ENCODE data around the gene CDH13.

Gene CDH13

GRCh38 chr16:83348991-83349390, 722.2 kb downstream of the CDH13 start:
- DNase-seq (ENCODE audit: low read depth in 3 of 3): no peak

GRCh38 chr16:83350481-83350880, 723.7 kb downstream of the CDH13 start:
- no peak for DNase-seq (ENCODE audit: low read depth in 3 of 3)

GRCh38 chr16:83351846-83352245, 725.1 kb downstream of the CDH13 start:
- DNase-seq (ENCODE audit: low read depth in 3 of 3): no peak

- no peak for DNase-seq (ENCODE audit: low read depth in 3 of 3)
Observed at GRCh38 chr16:83353241-83353640, 726.5 kb downstream of the CDH13 start.

GRCh38 chr16:83354015-83354414, 727.2 kb downstream of the CDH13 start:
- no peak for DNase-seq (ENCODE audit: low read depth in 3 of 3)

DNA sequence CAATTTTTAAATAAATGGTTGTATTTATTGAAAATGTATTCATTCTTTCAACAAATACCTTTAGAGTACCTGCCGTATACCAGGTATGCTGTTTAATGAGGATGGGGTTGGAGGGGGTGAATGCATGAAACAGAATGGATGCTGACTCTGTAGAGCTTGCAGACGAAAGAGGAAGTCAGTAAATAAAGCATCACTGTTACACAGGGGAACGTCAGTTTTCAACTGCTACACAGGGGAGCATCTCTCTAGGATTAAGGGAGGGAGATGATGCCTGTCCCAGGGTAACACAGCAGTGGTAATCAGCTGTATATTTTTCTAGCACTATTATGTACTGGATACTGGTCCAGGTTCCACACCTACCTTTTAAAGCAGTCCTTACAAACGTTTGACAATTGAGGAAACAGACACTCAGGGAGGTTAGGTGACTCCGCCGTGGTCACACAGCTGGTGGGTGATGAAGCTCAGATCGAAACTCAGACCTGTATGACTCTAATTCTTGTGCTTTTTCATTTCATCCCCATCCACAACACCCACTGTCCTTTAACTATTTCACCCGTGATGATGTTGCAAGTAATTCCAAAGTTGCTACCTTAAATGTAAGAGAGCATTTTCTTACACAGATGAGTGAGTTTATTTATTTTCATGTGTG, 728.9 kb downstream of the CDH13 start:
- DNase-seq (ENCODE audit: low read depth in 3 of 3): no peak

DNA sequence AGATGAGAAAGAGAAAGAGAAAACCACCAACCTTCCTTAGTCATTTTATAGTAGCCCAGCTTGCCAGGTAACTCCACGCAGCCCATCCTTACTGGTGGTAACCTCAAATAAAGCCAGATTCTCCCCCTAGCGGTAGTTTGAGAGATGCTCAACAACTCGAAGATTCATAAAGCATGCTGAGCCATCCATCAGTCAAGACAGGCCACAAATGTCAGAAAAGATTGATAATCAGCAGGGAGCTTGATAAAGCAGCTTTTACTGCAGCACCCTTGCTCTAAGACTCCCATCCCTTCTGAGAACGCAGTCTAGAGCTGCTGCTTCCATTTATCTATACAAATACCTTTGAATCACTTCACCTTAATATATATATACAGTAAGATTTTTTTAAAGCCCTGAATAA, 729.5 kb downstream of the CDH13 start:
- no peak for DNase-seq (ENCODE audit: low read depth in 3 of 3)

DNA sequence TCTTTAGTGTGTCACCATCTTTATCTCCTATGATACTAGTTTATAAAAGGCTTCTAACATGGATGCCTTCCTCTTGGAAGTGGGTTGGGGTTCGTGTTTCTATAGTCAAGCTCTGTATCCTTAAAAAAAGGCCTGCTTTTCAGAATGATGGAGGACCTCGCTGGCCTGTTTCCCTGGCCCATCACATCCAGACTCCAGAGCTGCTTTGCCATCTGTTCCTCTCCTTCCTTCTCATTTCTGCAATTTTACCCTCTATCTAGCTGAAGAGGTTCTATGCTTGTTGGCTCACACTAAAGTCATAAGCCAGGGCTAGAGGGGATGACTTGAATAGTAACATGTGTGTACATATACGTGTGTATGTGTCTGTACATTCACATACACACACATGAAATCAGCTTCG, 730.2 kb downstream of the CDH13 start:
- no peak for DNase-seq (ENCODE audit: low read depth in 3 of 3)

DNA sequence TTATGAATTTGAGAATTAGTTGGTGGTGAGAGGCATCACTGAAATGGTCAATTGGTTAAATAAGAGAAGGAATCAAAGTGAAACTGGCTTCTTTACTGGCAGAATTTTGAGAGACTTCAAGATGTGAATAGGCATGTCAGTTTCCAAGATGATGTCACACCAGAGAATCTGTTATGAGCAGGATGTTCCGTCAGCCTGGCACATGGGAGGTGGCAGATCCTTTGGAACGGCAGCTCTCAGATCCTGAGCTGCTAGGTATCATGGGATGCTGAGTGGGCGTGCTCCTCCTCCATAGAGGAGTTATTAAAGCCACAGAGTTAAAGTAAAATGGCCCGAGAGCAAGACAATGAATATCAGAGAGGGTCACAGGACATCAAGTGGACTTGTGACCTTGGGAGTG, 736.8 kb downstream of the CDH13 start:
- DNase-seq (ENCODE audit: low read depth in 3 of 3): no peak

GRCh38 chr16:83365166-83365565, 738.4 kb downstream of the CDH13 start:
- no peak for DNase-seq (ENCODE audit: low read depth in 3 of 3)

DNA sequence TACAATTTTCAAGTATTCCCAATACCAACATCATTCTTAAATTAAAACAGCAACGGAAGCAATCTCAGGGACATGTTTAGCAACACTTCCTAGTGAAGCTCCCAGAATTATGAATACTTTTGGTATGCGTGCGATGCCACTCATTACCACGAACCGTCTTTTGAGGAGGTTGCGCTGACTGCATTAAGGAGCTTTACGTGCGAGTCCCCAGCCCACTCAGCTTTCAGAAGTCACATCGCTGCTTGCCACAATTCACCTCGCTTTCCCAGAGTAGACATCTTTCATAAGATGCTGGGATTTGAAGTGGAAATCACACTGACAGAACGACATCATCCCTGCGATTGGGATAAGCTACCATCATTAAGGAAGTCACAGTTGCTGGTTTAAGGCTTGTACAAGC, 739.5 kb downstream of the CDH13 start:
- DNase-seq (ENCODE audit: low read depth in 3 of 3): no peak

DNA sequence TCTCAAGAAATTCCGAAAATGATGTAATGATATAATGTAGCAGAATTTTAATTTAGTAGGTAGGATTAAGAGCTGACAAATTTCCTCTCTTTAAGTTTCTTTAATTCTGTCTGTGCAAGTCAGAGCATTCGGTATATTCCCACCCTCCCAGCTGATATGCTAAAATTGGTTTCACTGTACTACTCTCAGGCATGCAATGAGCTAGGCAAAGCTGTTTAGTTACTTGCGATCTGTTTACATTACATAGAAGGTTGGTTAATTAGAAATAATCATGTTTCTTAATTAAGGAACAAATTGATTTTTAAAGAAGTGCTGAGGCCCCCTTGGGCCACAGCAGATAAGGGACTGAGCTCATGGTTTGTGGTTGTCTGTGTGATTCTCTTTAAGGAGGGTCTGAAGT, 748.2 kb downstream of the CDH13 start:
- DNase-seq (ENCODE audit: low read depth in 3 of 3): no peak

DNA sequence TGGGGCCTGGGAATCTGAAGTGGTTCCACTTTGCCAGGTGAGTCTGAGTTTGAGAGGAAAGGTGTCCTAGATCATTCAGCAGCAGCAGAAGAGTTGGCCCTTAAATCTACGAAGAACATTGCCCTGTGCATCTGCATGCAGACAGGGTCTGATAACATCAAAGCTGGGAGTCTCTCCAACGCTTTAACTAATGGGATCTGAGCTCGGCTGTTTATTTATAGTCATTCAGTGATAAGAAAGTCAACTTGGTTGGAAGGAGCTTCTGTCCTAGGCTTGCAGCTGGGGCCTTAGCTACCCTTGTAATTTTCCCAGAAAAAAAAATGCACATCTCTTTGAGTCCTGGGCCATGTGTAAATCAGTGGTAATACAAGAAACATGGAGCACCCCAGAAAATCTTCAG, 763.0 kb downstream of the CDH13 start:
- no peak for DNase-seq (ENCODE audit: low read depth in 3 of 3)

DNA sequence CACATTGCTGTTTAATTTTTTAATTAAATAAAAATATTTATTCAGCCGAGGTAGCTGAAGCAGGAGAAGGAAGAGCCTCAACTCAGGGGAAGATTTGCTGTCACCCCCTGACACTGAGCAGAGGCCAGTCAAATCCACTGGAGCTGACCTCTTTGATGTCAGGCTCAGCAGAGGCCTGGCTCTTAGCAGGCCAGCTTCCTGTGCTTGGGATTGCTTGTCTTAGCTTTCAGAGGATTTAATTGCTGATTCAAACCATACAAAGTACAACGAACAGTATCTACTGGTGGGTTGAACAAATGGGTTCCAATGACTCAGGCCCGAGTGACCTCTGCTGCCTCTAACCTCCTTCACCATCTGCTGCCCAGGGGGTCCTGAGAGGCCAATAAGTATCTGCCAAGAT, 764.0 kb downstream of the CDH13 start:
- no peak for DNase-seq (ENCODE audit: low read depth in 3 of 3)

DNA sequence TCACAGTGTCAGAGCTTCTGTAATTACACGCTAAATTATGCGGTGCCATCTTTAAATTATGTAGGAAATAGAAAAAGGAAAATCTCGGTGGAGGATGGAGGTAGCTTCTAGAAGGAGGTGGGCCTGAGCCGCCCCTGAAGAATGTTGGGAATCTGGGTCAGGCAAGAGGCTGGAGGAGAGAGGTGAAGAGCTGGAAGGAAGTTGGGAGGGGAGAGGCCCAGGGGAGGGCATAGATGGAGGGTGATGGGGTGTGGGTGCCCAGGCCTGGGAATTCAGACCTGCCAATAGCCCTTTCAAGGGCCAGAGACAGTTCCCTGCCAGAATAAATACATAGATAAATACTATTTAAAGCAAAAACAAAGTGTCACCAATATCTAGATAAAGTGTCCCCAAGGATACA, 766.0 kb downstream of the CDH13 start:
- DNase-seq (ENCODE audit: low read depth in 3 of 3): no peak

- DNase-seq (ENCODE audit: low read depth in 3 of 3): no peak
Observed at GRCh38 chr16:83393196-83393981, 766.6 kb downstream of the CDH13 start.

DNA sequence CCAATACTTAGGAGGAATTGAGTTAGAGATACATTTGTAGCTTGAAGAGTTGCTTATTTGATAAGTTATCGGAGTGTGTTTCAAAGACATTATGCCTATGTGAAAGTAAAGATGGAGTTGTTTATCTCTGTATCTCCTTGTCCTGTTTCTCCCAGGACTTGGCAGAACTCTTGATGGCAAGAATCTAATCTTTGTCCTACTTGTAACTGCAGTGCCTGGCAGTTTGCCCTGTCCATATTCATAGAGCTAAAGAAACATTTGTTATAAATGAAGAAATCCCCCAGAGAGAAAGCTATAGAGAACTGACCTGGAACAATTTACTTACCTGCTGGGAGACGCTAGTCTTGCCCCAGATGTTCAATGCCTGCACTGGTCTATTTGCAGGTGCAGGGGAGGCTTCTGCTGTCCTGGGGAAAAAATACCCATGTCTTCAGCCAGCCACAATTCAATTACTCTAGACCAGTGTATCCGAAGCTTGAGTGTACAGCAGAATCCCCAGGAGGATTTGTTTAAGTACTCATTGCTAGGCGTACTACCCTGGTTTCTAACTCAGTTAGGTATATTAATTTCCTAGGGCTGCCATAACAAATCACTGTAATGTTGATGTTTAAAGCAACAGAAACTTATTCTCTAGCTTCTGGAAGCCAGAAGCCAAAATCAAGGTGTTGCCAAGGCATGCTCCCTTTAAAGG, 771.0 kb downstream of the CDH13 start:
- no peak for DNase-seq (ENCODE audit: low read depth in 3 of 3)

- no peak for DNase-seq (ENCODE audit: low read depth in 3 of 3)
Observed at GRCh38 chr16:83400234-83400633, 773.5 kb downstream of the CDH13 start.

DNA sequence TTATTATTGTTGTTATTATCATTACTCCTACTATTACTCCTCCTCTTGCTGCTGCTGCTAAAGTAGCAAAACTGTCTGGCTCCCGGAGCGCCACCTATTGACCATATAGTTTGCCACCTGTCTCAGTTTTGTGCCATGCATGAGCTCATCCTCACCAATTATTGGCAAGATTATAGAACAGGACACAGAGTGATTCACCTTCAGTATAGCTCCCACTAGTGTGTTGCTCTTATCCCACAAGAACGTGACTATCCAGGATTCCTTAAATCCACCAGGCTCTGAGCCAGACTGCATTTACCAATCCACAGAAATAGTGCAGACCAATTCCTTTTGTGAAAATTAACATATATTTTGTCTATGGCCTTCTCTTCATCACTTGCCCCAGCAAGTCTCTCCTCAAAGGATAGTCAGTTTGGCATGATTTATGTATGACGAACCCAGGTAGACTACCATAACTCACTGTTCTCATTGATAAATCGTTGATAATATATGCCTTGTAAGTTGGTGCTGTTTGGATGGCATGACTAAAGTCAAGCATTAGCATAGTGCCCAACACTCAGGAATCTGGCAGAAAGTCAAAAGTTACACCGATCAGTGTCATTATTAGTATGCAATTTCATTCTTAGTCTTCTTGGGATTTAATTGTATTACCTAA, 775.5 kb downstream of the CDH13 start:
- no peak for DNase-seq (ENCODE audit: low read depth in 3 of 3)

GRCh38 chr16:83402967-83403366, 776.2 kb downstream of the CDH13 start:
- DNase-seq (ENCODE audit: low read depth in 3 of 3): no peak

- no peak for DNase-seq (ENCODE audit: low read depth in 3 of 3)
Observed at GRCh38 chr16:83403761-83404160, 777.0 kb downstream of the CDH13 start.

DNA sequence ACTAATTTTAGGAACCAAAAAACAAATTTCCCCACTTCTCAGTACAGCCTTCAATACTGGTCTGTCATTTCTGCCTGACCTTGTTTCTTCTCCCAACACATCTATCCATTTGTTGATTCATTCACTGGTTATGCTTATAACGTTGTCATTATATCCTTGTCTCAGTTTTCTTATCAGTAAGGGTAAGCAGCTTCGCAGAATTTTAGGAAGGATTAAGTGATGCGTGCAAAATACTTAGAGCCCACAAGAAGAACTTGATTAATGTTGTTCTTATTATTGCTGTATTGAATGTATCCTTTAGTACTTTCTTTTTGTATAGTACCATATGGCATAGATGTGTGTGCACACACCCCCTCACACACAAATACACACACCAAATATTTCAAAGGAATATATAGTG, 777.5 kb downstream of the CDH13 start:
- no peak for DNase-seq (ENCODE audit: low read depth in 3 of 3)

- DNase-seq (ENCODE audit: low read depth in 3 of 3): no peak
Observed at GRCh38 chr16:83407928-83408327, 781.2 kb downstream of the CDH13 start.

Data from stimulated activated CD4-positive, alpha-beta T cell treated with anti-CD3 and anti-CD28 coated beads, TNF-alpha, amount 100 ng/mL, for 24 hours (primary cell).